HG03280 (cell line): ENCODE results near the gene MMP1.
"Not testable (repeated sequence)": the region's sequence is repeated elsewhere in the genome, so short reads cannot be mapped to it uniquely, and the experiment has no call there.

Experiments
- ATAC-seq: cut with Tn5 transposase; IDR thresholded peaks from one replicate; pipeline ENCODE4 v1.9.1; 2021; ENCODE audit warnings: mild to moderate bottlenecking, moderate library complexity; ENCODE audit not compliant: unreplicated experiment

Gene MMP1

GRCh38 chr11:102762361-102762767, 35.6 kb downstream of the MMP1 start:
- no peak for ATAC-seq

DNA sequence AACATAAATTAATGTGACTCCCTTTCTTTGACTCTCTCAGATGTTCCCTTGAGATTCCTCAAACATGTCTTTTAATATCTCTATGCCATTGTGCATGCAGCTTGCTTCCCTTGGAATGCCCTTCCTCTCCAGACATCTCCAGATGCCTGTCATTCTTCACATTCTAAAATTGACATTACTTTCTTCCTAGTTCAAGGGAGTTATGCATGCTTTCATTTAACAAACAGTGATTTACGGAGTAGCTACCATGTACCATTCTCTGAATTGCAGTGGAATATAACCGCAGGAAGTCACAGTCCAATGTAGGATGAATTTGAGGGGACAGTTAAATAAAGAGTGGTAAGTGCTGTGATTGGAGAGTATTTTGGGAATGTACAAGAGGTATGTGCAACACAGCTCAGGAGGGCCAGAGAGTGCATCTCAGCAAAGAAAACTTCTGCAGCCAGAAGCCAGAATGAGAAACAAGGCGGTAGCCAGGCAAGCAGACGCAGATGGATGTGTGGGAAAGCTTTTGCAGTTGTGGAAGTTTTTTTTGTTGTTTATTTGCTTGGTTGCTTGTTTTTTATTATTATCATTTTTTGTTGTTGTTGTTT, 36.2 kb downstream of the MMP1 start:
- ATAC-seq, result no peak

GRCh38 chr11:102760344-102761035, 37.5 kb downstream of the MMP1 start:
- ATAC-seq, result no peak

- no peak for ATAC-seq
Measured at GRCh38 chr11:102757823-102758549, 40.0 kb downstream of the MMP1 start.

DNA sequence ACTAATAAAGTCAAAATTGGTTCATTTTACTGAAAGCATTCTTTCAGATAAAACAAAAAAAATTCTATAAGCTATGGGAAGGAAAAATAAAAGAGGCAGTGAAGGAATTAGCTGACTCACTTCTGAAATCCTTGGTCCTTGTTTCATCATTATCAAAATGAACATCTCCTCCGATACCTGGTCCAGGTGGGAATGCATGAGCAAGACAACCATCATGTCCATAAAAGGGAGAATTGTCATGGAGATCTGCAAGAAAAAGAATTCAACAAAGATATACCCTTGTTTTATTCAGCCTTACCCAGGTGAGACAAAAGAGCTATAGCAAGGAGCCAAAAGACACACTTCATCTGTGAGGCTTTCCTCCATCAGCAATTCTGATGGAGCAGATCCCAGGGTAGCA, 44.7 kb downstream of the MMP1 start:
- ATAC-seq, result no peak

- no peak for ATAC-seq
Measured at GRCh38 chr11:102751673-102752072, 46.3 kb downstream of the MMP1 start.

- ATAC-seq, result no peak
Measured at GRCh38 chr11:102749101-102749722, 48.7 kb downstream of the MMP1 start.

GRCh38 chr11:102746746-102747578, 51.0 kb downstream of the MMP1 start:
- ATAC-seq, result not testable (repeated sequence)
